Midbrain (tissue), 1 donor: Measurements from ENCODE around the gene SPAG9.
"Not testable (repeated sequence)": the region's sequence is repeated elsewhere in the genome, so short reads cannot be mapped to it uniquely, and the experiment has no call there.

ENCODE experiments used
- DNase-seq: peaks from one replicate; lab custom pipeline; 2025; lab: John Stamatoyannopoulos, UW

Gene SPAG9

DNA sequence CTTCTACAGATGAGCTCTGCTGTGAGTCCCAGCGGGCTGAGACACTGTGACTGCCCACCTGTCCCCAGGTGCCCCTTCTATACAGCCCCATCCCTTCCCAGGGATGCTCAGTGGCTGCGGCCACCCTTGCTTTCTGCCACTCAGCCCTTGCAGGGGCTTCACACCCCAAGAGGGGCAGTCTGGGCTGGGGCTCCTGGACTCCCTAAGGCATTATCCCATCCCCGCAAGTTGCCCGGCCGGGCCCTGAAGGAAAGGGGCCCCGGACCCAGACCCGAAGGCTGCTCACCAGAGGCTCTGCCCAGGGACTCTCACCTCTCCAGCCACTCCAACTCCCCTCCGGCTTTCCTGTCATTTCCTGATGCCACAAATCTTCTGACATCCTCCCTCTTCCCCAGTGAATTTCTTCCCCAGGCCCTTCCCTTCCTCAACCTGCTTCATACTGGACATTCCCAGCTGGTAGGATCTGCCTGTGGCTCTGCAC lies 166.0 kb downstream of the SPAG9 start:
- no peak for DNase-seq

DNA sequence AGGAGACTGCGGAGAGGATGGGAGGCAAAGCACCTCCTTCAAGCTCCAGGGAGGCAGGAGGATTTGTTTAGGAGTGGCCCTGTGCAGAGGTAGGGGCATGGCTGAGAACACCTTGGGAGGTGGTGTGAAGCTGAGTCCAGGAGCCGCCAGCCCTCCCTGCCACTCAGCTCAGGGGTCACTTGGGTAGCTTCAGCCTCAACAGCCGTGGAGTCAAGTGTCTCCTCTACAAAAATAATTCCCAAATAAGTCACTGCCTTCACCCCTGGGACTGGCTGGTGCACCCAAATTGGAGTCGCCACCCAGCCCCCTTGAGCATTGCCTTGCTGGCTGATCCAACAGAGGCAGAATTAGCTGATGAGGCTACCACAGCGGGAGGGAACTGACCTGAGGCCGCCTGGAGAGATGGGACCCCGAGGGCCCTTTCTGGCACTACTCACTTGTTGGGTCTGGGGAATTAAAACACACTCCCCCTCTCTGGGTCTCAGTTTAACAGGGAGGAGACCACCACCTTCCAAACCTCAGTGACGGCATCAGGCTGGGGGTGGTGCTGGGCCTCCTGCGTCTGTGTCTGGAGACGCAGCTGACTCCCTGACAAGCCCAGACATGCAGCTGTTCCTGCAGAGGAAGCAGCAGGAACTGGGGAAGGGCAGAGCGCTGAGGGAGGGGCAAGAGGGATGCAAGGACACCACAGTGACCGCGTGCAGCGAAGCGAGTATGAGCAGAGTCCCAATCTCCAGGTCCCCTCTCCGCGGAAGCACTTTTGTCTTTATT lies 166.7 kb downstream of the SPAG9 start:
- DNase-seq, result peak; percentile 24

DNA sequence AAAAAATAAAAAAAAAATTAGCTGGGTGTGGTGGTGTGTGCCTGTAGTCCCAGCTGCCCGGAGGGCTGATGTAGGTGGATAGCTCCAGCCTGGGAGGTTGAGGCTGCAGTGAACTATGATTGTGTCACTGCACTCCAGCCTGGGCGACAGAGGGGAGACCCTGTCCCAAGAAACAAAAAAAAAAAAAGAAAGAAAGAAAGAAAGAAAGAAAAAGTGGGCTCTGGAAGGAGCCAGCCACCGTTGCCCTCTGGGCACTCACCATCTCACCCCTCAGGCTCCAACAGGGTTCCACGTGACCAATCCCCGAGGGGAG lies 167.2 kb downstream of the SPAG9 start:
- DNase-seq, result no peak

DNA sequence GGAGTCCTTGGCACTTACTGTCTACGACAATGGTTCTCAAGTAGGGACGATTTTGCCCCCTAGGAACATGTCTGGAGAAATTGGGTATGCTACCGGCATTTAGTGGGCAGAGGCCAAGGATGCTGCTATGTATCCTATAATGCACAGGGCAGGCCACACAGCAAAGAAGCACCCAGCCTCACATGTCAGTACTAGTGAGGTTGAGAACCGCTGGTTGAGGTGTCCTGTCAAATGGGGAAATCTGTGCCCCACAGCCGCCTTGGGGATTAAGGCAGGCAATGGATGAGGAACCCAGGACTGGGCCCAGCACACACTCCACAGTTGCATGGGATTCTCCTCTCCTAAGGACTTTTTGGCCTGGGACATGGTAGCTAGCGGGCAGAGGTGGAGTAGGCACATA lies 167.8 kb downstream of the SPAG9 start:
- DNase-seq, result no peak

DNA sequence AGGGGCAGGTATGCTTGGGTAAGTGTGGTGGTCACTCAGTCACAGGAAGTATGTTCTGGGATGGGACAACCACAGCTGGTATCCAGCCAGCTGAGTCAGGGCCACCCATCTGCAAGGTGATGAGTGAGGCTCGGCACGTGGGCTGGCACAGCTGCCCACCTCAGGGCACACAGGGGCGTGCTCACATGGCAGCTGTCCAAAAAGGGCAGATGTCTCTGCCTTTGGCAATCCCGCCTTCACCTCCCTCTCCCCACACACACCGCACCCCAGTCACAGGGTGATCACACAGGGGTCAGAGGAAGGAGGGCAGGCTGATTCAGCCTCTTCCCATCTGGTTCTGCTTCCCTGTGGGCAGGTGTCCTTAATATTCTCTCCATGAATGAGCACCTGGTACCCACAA lies 168.7 kb downstream of the SPAG9 start:
- DNase-seq, result no peak

DNA sequence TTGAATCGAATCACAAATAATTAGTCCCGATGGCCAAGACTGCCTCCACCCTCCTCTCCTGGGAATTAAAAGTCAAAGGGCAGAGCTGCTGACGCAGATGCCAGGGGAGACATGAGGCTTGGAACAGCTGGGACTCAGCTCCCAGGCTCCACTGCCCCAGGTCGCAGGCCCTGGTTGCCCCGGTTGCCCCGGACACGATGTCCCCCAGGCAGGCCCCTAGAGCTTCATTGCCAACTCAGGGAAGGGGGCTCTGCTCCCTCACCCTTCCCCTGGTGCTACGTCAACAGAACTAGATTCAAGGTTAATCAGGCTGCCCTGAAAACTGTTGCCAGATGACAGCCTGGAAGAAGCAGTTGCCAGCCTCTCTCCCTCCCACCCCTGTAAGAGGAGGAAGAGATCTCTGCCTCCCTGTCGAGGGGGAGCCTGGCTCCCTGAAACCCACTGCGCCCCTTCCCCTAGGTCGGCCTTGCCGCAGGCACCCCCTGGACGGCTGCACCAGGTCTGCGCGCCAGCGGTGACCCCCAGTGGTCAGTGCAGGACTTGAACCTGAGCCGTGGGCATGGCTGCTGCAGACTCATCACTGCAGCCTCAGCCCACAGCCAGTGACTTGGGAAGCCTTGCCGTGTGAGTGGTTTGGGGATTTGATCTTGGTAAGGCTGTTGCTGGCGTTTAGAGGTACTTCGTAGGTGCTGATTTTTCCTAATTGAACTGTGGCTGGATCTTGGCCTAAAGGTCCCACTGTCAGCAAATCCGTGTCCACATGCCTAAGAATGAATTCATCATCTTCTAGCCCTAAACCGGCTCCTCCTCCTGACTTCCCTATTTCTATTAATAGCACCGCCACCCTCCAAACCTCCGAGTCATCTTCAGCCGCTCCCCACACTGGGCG lies 170.4 kb downstream of the SPAG9 start:
- peak; percentile 88 for DNase-seq

DNA sequence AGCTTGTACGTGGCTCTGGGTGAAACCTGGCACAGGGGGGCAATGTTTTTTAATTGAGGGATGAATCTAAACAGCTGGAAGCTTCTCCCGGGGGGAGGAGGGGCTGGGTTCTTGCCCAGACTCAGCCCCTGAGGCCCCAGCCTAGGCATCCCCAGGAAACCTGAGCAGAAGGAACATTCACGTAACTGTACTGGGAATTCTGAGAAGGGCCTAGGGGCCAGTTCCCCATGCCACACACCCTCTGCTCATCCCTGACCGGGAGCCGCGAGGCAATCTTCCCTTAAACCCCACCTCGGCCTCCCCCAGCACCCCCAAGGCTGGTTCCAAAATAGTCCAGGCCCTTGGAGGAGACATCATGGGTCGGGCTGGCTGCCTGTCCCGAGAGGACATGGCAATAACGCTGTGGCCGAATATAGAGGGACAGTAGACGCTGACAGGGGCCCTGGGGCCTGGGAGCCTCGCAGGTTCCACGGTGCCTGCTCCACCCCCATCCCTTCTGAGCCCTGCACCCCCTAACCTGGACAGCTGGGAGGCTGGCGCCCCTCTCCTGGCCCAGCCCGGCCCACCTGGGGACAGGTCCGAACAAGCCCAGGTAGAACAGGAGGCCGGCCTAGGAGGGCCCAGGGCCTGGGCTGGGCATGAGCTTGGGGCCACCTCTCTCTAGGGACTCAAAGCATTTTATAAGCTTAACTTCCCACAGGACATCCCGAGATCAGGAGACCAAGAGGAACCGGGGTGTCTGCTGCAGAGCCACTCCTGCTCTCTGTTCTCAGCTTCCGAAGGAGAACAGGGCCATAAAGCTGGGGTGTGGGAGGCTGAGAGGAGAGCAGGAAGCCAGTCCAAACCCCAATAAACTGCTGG lies 171.3 kb downstream of the SPAG9 start:
- DNase-seq, result no peak

DNA sequence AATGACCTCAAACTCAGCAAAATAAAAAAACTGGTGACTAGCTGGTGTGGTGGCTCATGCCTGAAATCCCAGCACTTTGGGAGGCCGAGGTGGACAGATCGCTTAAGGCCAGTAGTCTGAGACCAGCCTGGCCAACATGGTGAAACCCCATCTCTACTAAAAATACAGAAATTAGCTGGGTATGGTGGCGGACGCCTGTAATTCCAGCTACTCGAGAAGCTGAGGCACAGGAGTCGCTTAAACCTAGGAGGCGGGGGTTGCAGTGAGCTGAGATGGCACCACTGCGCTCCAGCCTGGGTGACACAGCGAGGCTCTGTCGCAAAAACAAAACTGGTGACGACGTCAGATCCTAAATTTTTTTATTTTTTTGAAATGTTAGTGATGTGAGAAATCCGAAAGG lies 172.0 kb downstream of the SPAG9 start:
- no peak for DNase-seq

DNA sequence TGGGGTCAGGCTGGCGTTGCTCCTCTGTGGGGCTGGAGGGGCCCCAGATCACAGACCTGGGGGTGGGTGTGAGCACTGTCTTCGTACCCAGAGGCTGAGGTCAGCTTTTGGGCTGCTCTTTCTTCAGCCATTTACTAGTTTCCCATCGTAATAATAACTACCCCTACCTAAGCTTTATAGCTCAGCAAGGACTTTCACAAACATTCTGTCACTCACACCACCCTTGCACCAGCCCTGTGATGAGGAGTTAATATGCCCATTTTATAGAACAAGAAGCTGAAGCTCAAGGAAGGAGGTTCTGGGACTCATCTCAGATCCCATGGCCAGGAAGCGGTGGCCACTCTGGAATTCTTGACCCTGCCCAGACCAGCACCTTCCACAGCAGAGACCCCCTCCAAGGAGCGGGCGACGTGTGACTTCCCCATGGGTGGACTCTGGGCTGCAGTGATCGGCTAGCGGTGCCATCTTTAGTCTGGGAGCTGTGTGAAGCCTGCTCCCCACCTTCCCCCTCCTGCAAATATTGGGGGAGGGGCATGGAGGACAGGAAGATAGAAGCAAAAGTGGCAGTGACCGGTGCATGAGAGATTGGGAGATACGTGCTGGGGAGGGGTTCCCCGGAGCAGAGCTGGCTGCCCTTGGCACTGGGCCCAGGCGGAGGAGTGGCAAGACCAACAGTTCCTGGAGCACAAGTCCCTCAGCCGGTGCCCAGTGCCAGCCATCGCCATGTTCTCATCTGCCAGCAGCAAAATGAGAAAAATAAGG lies 172.7 kb downstream of the SPAG9 start:
- DNase-seq, result peak; percentile 33

DNA sequence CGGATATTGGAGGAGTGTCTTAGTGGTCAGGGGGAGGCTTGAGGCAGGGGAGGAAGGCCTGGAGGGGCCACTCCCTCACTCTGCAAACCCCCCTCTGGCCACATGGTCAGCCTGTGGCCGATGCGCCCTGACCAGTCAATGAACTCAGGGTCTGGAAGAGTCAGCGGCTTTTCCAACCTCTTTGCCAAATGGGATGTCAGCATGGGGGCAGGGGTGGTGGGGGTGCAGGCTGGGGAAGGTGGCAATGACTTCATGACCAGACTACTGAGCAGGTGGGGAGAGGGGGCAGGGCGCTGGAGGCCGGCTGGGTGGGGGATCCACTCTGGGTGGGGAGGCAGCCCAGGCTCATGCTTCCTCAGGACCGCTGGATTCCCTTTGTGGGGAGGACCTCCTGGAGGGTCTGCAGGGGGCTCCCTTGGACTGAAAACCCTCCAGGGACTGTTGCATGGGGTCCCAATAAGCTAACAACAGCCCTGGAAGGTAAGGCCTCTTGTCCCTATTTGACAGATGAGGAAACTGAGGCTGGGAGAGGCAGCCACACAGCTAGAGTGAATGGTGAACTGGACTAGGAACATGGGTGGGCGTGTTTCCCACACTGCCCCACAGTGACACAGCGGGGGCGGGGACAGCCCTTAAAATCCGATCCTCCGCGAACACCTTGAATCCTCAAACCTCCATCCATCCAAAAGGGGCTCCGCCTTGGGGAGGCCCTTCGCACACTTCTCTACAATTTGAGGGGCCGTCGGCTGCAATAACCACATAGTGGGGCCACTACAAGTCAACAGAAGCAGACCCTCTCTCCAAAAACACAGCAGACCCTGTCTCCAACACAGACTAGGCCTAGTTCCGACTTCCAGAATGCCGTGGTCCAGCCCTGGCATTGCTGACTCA lies 173.5 kb downstream of the SPAG9 start:
- DNase-seq, result no peak

DNA sequence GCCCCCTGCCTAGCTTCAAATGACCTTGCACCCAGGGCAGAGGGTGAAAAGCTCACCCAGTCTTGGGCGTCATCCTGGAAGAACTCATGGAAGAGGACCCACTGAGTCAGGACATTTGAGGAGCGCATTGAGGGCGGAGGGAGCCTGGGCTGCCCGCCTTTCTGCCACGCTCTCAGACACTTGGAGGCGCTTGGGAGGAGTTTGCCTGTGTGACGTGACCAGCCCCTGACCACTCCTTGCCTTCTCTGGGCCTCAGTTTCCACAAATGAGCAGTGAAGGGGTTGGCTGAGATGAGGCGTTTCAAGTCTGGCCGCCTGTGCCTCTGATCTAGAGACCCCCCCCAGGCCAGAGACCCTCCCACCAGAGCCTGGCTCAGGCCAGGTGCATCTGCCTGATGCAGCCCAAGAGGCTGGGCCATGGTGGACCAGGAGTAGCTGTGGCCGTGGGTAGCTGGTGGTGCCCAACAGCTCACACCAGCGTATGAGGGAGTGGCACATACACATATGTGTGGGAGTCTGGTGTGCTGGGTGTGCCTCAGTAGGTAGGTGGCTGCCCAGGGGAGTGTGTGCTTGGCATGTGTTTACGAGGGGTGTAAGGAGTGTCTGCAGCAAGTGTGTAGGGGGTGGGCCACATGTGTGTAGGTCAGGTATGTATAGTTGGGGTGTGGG lies 174.3 kb downstream of the SPAG9 start:
- no peak for DNase-seq

DNA sequence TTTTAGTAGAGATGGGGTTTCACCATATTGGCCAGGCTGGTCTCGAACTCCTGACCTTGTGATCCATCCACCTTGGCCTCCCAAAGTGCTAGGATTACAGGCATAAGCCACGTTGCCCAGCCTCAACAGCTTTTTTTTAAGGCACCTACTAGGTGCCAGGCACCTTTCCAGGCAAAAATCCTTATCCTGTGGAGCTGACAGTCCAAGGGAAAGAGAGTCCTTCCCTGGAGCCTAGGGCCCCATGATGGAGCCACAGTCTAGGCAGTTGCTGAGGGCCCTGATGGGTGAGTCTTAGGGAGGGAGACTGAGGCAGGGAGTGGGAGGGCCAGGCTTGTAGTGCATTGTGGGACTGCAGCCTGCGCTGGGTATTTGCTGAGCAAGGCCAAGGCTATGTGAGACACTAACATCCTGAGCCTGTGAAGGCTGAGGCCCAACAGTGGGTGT lies 174.9 kb downstream of the SPAG9 start:
- no peak for DNase-seq

DNA sequence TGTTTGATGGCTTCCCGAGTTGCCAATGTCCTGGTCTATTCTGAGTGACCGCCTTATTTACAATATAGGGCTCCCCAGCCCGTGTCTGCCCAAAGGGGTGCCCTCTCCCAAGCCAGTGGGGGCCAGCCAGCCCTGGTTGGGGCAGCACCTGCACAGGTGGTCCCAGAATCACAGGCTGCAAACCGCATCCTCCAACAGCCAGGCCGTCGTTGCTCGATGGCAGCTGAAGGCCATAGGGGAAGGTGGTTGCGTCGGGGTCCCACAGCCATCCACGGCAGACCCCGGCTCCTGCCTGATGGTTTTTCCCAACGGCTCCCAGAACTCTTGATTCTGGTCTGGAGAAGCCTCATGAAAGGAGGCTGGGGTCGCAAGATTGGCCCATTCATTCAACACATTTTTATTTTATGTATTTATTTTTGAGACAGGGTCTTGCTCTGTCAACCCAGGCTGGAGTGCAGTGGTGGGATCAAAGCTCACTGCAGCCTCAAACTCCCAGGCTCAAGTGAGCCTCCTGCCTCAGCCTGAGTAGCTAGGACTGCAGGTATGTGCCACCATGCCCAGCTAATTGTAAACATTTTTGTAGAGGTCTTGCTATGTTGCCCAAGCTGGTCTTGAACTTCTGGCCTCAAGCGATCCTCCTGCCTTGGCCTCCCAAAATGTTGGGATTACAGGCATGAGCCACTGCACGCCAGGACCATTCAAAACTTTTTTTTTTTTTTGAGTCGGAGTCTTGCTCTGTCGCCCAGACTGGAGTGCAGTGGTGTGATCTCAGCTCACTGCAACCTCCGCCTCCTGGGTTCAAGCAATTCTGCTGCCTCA lies 175.6 kb downstream of the SPAG9 start:
- no peak for DNase-seq

DNA sequence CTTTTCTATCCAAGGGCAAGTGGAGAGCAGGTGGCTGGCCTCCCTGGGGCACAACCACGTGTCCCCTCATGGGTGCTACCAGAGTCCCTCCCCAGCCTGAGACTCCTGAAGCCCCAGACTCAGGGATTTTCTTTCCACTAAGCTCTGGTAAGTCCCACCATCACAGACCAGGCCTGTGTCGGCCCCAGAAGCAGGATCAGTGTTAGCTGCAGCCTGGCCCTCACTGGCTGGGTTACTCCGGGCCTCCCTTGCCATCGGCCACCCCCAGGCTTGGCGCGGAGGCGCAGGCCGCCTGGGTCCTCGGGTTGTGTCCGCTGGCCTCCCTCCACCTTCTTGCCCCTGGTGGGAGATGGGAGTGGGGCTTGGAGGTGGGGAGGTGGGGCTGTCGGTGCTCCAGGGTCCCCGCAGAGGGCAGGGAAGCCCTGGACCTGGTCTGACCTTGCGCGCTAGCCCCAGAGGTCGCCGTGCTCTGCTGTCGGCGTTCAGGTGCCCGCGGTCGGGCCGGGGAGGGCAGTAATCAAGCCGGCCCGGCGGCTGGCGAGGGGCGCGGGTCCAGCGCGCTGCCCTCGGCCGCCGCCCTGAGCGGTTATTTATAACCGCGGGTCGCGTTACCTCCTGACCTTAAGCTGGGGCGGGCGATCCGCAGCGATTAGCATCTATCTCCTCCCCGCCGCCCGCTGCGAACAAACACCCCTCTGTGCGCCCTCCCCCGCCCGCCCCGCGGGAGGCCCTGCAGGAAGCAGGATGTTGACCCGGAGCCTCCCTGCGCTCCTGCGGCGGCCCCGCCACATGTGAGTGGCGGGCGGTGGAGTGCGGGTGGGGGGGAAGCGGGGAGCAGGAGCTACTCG lies 176.4 kb downstream of the SPAG9 start:
- DNase-seq, result peak; percentile 79

DNA sequence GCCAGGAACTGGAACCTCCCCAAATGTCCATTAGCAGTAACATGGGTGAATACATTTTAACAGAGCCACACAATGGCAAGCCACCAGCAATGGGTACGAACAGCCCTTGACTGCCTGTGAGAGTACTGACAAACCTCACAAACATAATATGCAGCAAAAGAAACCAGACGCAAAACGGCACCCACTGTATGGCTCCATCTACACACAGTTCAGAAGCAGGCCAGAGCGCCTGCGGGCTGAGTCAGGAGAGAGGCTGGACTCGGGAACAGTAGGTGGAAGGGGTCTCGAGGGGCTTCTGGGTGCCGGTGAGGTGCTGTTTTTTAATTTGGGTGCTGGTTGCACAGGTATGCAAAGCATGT lies 177.1 kb downstream of the SPAG9 start:
- DNase-seq, result no peak

DNA sequence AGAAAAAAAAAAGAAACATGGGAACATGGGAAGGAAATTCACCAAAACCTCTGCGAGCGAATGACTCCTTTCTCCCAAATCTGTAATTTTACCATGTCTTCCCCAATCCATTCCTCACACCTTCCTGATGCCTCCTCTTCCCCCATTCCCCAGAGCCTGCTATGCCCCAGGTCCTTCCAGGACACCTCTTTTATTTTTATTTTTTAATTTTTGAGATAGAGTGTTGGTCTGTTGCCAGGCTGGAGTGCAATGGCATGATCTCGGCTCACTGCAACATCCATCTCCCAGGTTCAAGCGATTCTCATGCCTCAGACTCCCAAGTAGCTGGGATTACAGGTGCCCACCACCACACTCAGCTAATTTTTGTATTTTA lies 179.0 kb downstream of the SPAG9 start:
- not testable (repeated sequence) for DNase-seq

DNA sequence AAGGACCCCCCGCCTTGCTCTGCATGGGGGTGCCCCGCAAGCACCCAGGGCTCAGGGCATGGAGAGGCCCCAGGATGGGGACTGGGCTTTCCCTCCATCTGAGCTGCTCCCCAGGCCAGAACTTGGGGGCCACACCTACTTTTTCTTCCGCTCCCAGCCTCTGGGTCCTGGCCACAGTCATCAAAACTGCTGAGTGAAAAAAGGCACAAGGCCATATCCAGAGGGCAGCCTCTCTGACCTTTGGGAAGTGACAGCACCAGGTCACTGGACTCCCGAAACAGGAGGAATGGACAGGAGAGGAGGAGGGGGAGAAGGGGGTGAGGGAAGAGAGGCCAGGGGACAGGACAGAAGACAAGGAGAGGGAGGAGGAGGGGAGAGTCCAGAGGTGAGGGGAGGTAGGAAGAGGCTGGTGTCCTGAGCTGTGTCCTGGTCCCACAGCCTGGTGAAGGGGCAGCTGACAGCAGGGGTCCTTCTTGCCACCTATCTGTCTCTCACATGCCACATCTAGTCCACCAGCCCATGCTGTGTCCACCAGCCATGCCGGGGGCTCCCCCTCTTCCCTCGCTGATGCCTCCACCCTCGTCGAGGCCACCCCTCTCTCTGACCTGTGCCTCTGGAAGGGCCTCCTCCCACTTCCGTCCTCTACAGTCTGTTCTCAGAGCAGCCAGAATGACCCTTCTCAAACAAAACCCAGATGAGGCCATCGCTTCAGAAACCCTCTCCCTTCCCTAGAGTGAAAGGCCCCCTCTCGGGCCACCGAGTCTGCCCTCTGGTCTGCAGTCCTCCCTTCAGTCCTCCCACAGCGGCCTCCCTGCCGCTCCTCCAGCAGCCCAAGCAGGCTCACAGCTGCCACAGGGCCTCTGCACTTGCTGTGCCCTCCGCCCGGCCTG lies 180.6 kb downstream of the SPAG9 start:
- DNase-seq, result no peak

DNA sequence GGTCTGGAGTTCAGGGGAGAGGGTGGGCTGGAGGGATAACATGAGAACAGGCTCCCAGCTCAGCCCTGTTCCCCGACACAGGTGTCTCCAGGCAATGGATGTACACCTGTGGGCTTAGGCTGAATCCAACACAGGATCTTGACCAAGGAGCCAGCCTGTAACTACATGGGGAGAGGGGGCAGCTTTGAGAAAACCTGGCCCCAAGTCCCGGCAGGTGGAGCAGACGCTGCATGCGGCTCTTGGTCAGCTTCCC lies 181.2 kb downstream of the SPAG9 start:
- no peak for DNase-seq
